BE2C (cell line): ENCODE data around the gene ATP11A.

ENCODE experiments used
- DNase-seq: peaks from one replicate; pipeline ENCODE4 v3.0.0-alpha.2; 2020
- H3K27me3 ChIP-seq: fragments of 250-450 bp; sonication (Bioruptor Pico); 2 replicates; pipeline ENCODE4 v1.5.1; 2020; ENCODE audit warnings: mild to moderate bottlenecking
- H3K36me3 ChIP-seq: fragments of 250-450 bp; sonication (Bioruptor Pico); 2 replicates; pipeline ENCODE4 v1.5.1; 2020; ENCODE audit warnings: mild to moderate bottlenecking
- H3K4me1 ChIP-seq: fragments of 250-450 bp; sonication (Bioruptor Pico); 2 replicates; pipeline ENCODE4 v1.5.1; 2020
- H3K4me3 ChIP-seq: 2 replicates; pipeline ENCODE4 v1.5.1; 2011; ENCODE audit warnings: low read depth, low read length
- H3K9me3 ChIP-seq: fragments of 250-450 bp; sonication (Bioruptor Pico); 2 replicates; pipeline ENCODE4 v1.5.1; 2020
- TF ChIP-seq, protein P1 (sequence below): IDR thresholded peaks from 2 replicates; pipeline ENCODE4 v1.5.1; 2012; ENCODE audit warnings: mild to moderate bottlenecking, low read depth, low read length

ATP11A gene

GRCh38 chr13:112911285-112911701 lies 221.5 kb downstream of the ATP11A start:
- Histone ChIP-seq H3K36me3 (no peaks in the 10 kb centered on the region), H3K27me3 (no peaks in the 10 kb centered on the region), H3K9me3 (no peaks in the 10 kb centered on the region), H3K4me1 (no peaks in the 10 kb centered on the region), H3K4me3 (no peak overlapping the region)
- DNase-seq = no peak
- TF ChIP-seq, protein P1, sequence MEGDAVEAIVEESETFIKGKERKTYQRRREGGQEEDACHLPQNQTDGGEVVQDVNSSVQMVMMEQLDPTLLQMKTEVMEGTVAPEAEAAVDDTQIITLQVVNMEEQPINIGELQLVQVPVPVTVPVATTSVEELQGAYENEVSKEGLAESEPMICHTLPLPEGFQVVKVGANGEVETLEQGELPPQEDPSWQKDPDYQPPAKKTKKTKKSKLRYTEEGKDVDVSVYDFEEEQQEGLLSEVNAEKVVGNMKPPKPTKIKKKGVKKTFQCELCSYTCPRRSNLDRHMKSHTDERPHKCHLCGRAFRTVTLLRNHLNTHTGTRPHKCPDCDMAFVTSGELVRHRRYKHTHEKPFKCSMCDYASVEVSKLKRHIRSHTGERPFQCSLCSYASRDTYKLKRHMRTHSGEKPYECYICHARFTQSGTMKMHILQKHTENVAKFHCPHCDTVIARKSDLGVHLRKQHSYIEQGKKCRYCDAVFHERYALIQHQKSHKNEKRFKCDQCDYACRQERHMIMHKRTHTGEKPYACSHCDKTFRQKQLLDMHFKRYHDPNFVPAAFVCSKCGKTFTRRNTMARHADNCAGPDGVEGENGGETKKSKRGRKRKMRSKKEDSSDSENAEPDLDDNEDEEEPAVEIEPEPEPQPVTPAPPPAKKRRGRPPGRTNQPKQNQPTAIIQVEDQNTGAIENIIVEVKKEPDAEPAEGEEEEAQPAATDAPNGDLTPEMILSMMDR = no peak

GRCh38 chr13:112911883-112912282 lies 222.0 kb downstream of the ATP11A start:
- Histone ChIP-seq H3K27me3 (no peaks in the 10 kb centered on the region), H3K36me3 (no peaks in the 10 kb centered on the region), H3K9me3 (no peaks in the 10 kb centered on the region), H3K4me1 (no peaks in the 10 kb centered on the region), H3K4me3 (no peak overlapping the region)
- TF ChIP-seq, protein P1 = no peak
- no peak for DNase-seq

- DNase-seq = no peak
- Histone ChIP-seq H3K4me3 (no peak overlapping the region), H3K36me3 (no peaks in the 10 kb centered on the region), H3K4me1 (no peaks in the 10 kb centered on the region; the same call in 1 of the 2 replicates), H3K27me3 (no peaks in the 10 kb centered on the region), H3K9me3 (no peaks in the 10 kb centered on the region)
- TF ChIP-seq, protein P1 = no peak
These were observed 223.0 kb downstream of the ATP11A start for GRCh38 chr13:112912726-112913440.

DNA sequence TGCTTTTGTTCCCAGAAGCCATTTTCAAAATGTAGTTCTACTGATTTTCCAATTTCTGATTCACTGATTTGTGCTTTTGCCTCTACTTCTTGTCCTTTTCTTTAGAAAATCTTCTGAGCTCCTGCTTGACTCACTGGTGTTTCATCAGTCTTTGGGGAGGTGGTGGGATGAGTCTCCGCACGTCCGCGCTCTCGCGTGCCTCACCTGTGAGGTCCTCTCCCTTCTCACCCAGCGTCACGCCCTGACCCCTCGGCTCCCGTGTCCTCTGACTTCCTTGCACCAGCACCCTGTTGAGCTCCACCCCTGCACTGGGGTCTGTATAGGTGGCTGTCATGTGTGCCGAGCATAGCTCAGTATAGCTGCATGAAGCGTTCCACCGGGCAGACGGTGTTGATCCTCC lies 226.5 kb downstream of the ATP11A start:
- Histone ChIP-seq H3K36me3 (no peaks in the 10 kb centered on the region), H3K9me3 (no peaks in the 10 kb centered on the region), H3K4me3 (no peak overlapping the region), H3K4me1 (no peaks in the 10 kb centered on the region; the same call in 1 of the 2 replicates), H3K27me3 (no peaks in the 10 kb centered on the region)
- TF ChIP-seq, protein P1 = no peak
- no peak for DNase-seq

DNA sequence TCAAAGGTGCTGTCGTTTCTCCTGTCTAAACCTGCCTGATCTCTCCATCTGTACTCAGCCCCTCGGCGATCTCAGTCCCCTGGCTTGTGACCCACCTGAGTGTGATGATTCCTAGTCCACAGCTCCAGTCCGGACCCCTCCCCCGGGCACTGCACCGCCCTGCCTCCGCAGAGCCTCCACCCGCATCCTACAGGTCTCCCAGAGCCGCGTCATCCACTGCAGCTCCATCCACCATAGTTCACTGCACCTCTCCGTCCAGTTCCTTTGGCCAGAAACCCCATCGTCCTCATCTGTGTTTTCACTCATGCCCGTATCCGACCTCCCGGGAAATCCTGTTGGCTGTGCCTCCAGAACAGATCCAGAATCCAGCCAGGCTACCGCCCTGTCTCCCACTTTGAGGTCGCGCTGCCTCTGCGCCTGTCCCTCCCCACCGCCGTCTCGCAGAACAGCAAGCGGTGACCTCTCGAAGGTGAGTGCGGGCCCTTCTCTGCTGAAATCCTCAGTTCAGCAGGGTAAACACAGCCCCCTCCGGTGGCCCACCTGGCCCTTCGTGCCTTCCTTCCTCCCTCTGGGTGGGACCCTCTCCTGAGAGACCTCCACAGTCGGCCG lies 227.3 kb downstream of the ATP11A start:
- Histone ChIP-seq H3K4me1 (no peaks in the 10 kb centered on the region; the same call in 1 of the 2 replicates), H3K36me3 (no peaks in the 10 kb centered on the region), H3K4me3 (no peak overlapping the region), H3K27me3 (no peaks in the 10 kb centered on the region), H3K9me3 (no peaks in the 10 kb centered on the region)
- TF ChIP-seq, protein P1 = no peak
- DNase-seq = no peak

GRCh38 chr13:112917737-112918136 lies 227.9 kb downstream of the ATP11A start:
- TF ChIP-seq, protein P1 = no peak
- DNase-seq = no peak
- H3K27me3 ChIP-seq = no peaks in the 10 kb centered on the region

More at GRCh38 chr13:112917737-112918136, 227.9 kb downstream of the ATP11A start:
- no peak overlapping the region for H3K4me3 ChIP-seq
- H3K36me3 ChIP-seq = no peaks in the 10 kb centered on the region
- no peaks in the 10 kb centered on the region for H3K9me3 ChIP-seq
- no peaks in the 10 kb centered on the region; the same call in 1 of the 2 replicates for H3K4me1 ChIP-seq
